Measurements from ENCODE around the gene RBM15. TPM values are rescaled to one million over a fixed set of nuclear protein-coding genes. Genes with fewer than 3 reads are reported as not detected.

Gene RBM15
- total and polyA plus RNA-seq, 2 of the 13 experiments (the other 11 are each of a cell fraction or from before 2014, with no cell fraction given): 13.5 to 36.4 TPM

DNA sequence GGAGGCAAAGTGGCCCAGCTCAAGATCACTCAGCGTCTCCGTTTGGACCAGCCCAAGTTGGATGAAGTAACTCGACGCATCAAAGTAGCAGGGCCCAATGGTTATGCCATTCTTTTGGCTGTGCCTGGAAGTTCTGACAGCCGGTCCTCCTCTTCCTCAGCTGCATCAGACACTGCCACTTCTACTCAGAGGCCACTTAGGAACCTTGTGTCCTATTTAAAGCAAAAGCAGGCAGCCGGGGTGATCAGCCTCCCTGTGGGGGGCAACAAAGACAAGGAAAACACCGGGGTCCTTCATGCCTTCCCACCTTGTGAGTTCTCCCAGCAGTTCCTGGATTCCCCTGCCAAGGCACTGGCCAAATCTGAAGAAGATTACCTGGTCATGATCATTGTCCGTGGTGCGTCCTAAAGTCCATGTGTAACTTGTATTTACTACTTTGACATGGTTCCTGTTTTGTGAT is 2.7 kb downstream of the RBM15 start:
- Histone ChIP-seq H3K9ac (ENCODE audit: insufficient read depth, low read depth, low read length) (peak overlapping the region; percentile 97), H3K4me2 (ENCODE audit: low read depth, low read length) (peak overlapping the region; percentile 96), H3K4me1 (ENCODE audit: insufficient read depth, low read length) (peaks cover 70% of the 10 kb centered on the region), H4K20me1 (ENCODE audit: insufficient read depth, low read length) (peaks cover 56% of the 10 kb centered on the region), H3K27me3 (ENCODE audit: control insufficient read depth in 1 of 2, insufficient read depth in 2 of 2, low read length in 2 of 2) (no peaks in the 10 kb centered on the region; a peak in 1 of 5 replicates), H2AFZ (ENCODE audit: low read length) (no peak overlapping the region), H3K79me2 (ENCODE audit: insufficient read depth, low read length) (peaks cover 82% of the 10 kb centered on the region), H3K36me3 (replicated peaks in 1 of 2; ENCODE audit: control insufficient read depth in 1 of 2, insufficient read depth in 2 of 2, low read length in 2 of 2) (peaks cover 6 to 27% of the 10 kb centered on the region in 2 experiments; a peak in 4 of 5 replicates), H3K27ac (ENCODE audit: extremely low read length, insufficient read depth, low read length) (peak overlapping the region; percentile 31), H3K4me3 (replicated peaks in 1 of 3; ENCODE audit: insufficient read depth in 1 of 3, low read depth in 2 of 3, low read length in 3 of 3) (peak overlapping the region; percentile 81 to 91 (median 84)), H3K9me3 (ENCODE audit: low read length) (no peaks in the 10 kb centered on the region)
- ATAC-seq (no peak), DNase-seq (ENCODE audit: low spot score) (no peak), FAIRE-seq (no peak)
- ChIA-PET CTCF (ENCODE audit: low intra/inter-chr PET ratio, low total read pairs) (no interaction called here), POLR2A (no interaction called here)
- BruUV-seq (replicated peaks): no TSS peak
- in situ Hi-C loops (cut with HindIII; ENCODE audit: extremely low pct_ligation_motif_present, low pct_unique_long_range_greater_than_20kb): no loop called here
- WGBS (ENCODE audit: low lambda C conversion rate): 46% methylated on average over 7 of the region's 9 CpGs
- intact Hi-C loops (cut with micrococcal nuclease; ENCODE audit: unreplicated experiment): no loop called here
- TF ChIP-seq GTF3A (CRISPR knock-in tag; conservative IDR thresholded peaks at IDR 0.05) (no peak), SAP130 (CRISPR knock-in tag; IDR thresholded peaks at IDR 0.05; ENCODE audit: low read depth) (peak; percentile 49; the same call in 1 of the 2 replicates)

DNA sequence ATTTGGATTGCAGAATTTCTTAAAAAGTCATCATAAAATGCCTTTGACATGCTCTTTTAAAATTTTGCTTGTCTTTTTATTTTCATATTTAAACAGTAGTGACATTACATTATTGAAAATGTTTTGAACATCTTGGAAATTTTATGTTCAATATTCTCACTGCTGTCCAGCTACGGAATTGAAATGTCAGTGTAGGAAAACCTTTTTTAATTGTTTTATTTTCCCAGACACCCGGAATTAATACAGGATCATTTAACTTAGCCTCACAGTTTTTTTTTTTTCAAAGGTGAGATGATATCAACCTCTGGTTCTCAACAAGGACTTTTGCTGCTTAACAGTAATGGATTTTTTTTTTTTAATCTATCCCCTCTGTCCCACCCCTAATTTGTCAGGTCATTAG is 4.1 kb downstream of the RBM15 start:
- Histone ChIP-seq H3K9me3 (ENCODE audit: low read length) (no peaks in the 10 kb centered on the region), H3K27ac (ENCODE audit: extremely low read length, insufficient read depth, low read length) (no peak overlapping the region), H3K27me3 (ENCODE audit: control insufficient read depth in 1 of 2, insufficient read depth in 2 of 2, low read length in 2 of 2) (no peaks in the 10 kb centered on the region), H3K4me2 (ENCODE audit: low read depth, low read length) (peak overlapping the region; percentile 96), H3K4me1 (ENCODE audit: insufficient read depth, low read length) (peaks cover 77% of the 10 kb centered on the region), H3K4me3 (replicated peaks in 1 of 3; ENCODE audit: insufficient read depth in 1 of 3, low read depth in 2 of 3, low read length in 3 of 3) (peak overlapping the region; percentile 81 to 91 (median 84); a peak in 5 of 6 replicates), H3K36me3 (replicated peaks in 1 of 2; ENCODE audit: control insufficient read depth in 1 of 2, insufficient read depth in 2 of 2, low read length in 2 of 2) (peaks cover 6 to 35% of the 10 kb centered on the region in 2 experiments; a peak in 4 of 5 replicates), H3K79me2 (ENCODE audit: insufficient read depth, low read length) (peaks cover 89% of the 10 kb centered on the region), H4K20me1 (ENCODE audit: insufficient read depth, low read length) (peaks cover 59% of the 10 kb centered on the region), H3K9ac (ENCODE audit: insufficient read depth, low read depth, low read length) (peak overlapping the region; percentile 97; the same call in 1 of the 2 replicates), H2AFZ (ENCODE audit: low read length) (no peak overlapping the region)
- BruUV-seq (replicated peaks): no TSS peak
- CTCF ChIA-PET (ENCODE audit: low intra/inter-chr PET ratio, low total read pairs): no interaction called here
- WGBS (ENCODE audit: low lambda C conversion rate): 48% methylated on average over 2 of the region's 2 CpGs
- no peak for FAIRE-seq
- intact Hi-C loops (cut with micrococcal nuclease; ENCODE audit: unreplicated experiment): no loop called here
- in situ Hi-C loops (cut with HindIII; ENCODE audit: extremely low pct_ligation_motif_present, low pct_unique_long_range_greater_than_20kb): no loop called here
- no peak for DNase-seq (ENCODE audit: low spot score)
- ATAC-seq: no peak
- TF ChIP-seq ATF7-NPFF (CRISPR knock-in tag; IDR thresholded peaks at IDR 0.05; ENCODE audit: low read depth): no peak
- no peak for TF ChIP-seq NR2C2 (CRISPR knock-in tag; IDR thresholded peaks at IDR 0.05; ENCODE audit: borderline replicate concordance)
- TF ChIP-seq ZNF282 (IDR thresholded peaks at IDR 0.05; ENCODE audit: partially characterized antibody): no peak
- no peak for TF ChIP-seq GLI4 (CRISPR knock-in tag; IDR thresholded peaks at IDR 0.05; ENCODE audit: borderline replicate concordance)
- TF ChIP-seq ZNF773 (CRISPR knock-in tag; IDR thresholded peaks at IDR 0.05; ENCODE audit: borderline replicate concordance): no peak
- TF ChIP-seq TGIF2 (CRISPR knock-in tag; IDR thresholded peaks at IDR 0.05): no peak
- no peak for TF ChIP-seq ZNF550 (CRISPR knock-in tag; IDR thresholded peaks at IDR 0.05; ENCODE audit: borderline replicate concordance)
- TF ChIP-seq, protein P1, sequence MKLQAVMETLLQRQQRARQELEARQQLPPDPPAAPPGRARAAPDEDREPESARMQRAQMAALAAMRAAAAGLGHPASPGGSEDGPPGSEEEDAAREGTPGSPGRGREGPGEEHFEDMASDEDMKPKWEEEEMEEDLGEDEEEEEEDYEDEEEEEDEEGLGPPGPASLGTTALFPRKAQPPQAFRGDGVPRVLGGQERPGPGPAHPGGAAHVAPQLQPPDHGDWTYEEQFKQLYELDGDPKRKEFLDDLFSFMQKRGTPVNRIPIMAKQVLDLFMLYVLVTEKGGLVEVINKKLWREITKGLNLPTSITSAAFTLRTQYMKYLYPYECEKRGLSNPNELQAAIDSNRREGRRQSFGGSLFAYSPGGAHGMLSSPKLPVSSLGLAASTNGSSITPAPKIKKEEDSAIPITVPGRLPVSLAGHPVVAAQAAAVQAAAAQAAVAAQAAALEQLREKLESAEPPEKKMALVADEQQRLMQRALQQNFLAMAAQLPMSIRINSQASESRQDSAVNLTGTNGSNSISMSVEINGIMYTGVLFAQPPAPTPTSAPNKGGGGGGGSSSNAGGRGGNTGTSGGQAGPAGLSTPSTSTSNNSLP (IDR thresholded peaks at IDR 0.05; ENCODE audit: low read depth, low read length): no peak
- TF ChIP-seq MAFK (conservative IDR thresholded peaks at IDR 0.05 in 1 of 2, IDR thresholded peaks at IDR 0.05 in 1 of 2; ENCODE audit: low read length in 2 of 2): no peak
- TF ChIP-seq ZBTB7A (CRISPR knock-in tag; IDR thresholded peaks at IDR 0.05): no peak
- POLR2A ChIA-PET: no interaction called here

Measured in HepG2 (cell line).